Thoracic aorta (tissue), 2 donors: Measurements from ENCODE around the gene IGSF11. TPM values are rescaled to one million over a fixed set of nuclear protein-coding genes. Genes with fewer than 3 reads are reported as not detected.
"Not testable (repeated sequence)": the region's sequence is repeated elsewhere in the genome, so short reads cannot be mapped to it uniquely, and the experiment has no call there.

Experiments
- ATAC-seq: fragments of 150-250 bp; one replicate; pipeline ENCODE4 v1.8.0; 2017; ENCODE audit warnings: low read depth; ENCODE audit not compliant: insufficient number of reproducible peaks, low FRiP score
- DNase-seq: peaks from one replicate; pipeline ENCODE4 v3.0.0-alpha.2; 2020; ENCODE audit warnings: low spot score
- H3K27ac ChIP-seq, 2 donors: fragments of 200-600 bp; sonication (generic); 1 replicate in 1 of 2; 2 replicates in 1 of 2; pipeline ENCODE4 v1.5.1; 2016; ENCODE audit warnings: mild to moderate bottlenecking in 2 of 2, moderate library complexity in 2 of 2
- H3K27me3 ChIP-seq: fragments of 200-600 bp; sonication (generic); replicated peaks from 2 replicates; pipeline ENCODE4 v1.6.0; 2016; ENCODE audit warnings: mild to moderate bottlenecking; ENCODE audit not compliant: insufficient read depth
- H3K36me3 ChIP-seq: fragments of 200-600 bp; sonication (generic); one replicate; pipeline ENCODE4 v1.5.1; 2016
- H3K4me1 ChIP-seq, 2 donors: fragments of 200-600 bp; sonication (generic); 1 replicate in 1 of 2; 2 replicates in 1 of 2; pipeline versions ENCODE4 v1.5.1 to v1.6.0; 2016; ENCODE audit warnings: low read depth in 2 of 2, mild to moderate bottlenecking in 1 of 2; ENCODE audit not compliant: control insufficient read depth in 1 of 2
- H3K4me3 ChIP-seq: fragments of 200-600 bp; sonication (generic); 2 replicates; pipeline ENCODE4 v1.5.1; 2016; ENCODE audit warnings: mild to moderate bottlenecking
- H3K9me3 ChIP-seq: fragments of 200-600 bp; sonication (generic); 2 replicates; pipeline ENCODE4 v1.5.1; 2016
- CTCF ChIP-seq: fragments of 200-600 bp; sonication (generic); IDR thresholded peaks from one replicate; pipeline ENCODE4 v1.5.1; 2019; ENCODE audit warnings: antibody characterized with exemption
- total RNA-seq, 2 donors: library from RNA; depleted of rRNA; stranded (reverse); fragments of >200 nt; gene quantifications; one replicate each; pipeline versions ENCODE4 v1.1.0 to v1.2.3, GENCODE V29; 2016

The IGSF11 gene
- total RNA-seq, 2 donors from 2014 or later, result 0.71 TPM; not detected in 1

DNA sequence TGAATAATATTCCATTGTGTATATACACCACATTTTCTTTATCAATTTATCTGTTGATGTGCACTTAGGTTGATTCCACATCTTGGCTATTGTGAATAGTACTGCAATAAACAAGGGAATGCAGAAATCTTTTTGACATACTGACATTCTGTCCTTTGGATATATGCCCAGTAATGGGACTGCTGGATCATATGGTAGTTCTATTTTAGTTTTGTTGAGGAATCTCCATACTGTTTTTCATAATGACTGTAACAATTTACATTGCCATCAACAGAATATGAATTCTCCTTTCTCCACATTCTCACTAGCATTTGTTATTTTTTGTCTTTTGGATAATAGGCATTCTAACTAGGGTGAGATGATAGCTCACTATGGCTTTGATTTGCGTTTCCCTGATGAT is 174.7 kb downstream of the IGSF11 start:
- H3K4me1 ChIP-seq, result no peaks in the 10 kb centered on the region
- no peak for TF ChIP-seq CTCF
- peaks cover 5% of the 10 kb centered on the region for H3K9me3 ChIP-seq
- no peak overlapping the region for H3K27ac ChIP-seq
- H3K27me3 ChIP-seq, result no peaks in the 10 kb centered on the region
- no peak overlapping the region for H3K4me3 ChIP-seq
- no peaks in the 10 kb centered on the region for H3K36me3 ChIP-seq
- ATAC-seq (no peak), DNase-seq (no peak)

DNA sequence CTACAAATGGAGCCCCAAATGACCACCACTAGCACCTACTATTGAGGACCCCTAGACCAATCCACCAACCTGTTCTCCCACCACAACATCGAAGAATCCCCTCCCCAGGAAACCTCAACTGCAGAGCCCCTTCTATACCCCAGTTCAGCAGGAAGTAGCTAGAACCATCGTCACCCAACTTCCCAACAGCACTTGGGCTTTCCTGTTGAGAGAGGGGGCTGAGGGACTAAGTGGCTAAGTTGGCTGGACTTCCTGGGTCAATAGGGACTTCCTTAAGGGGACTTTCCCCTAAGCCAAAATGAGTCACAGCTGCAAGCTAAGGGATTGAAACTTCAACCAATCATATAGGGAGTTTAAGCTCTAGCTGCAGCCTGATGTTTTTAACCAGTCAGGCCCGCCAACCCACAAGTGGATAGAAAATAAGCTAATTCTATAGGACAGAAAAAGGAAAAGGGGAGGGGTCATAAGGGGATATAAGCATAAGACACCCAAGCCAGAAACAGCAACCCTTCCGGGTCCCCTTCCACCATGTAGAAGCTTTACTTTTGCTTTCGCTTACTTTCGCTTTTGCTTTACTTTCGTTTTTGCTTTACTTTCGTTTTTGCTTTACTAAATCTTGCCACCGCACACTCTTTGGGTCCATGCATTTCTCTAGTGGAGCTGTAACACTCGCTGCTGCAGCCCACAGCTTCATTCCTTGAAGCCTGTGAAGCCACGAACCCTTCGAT is 183.0 kb downstream of the IGSF11 start:
- not testable (repeated sequence) for H3K4me3 ChIP-seq, H3K4me1 ChIP-seq, H3K27me3 ChIP-seq, H3K9me3 ChIP-seq, ATAC-seq, H3K36me3 ChIP-seq, H3K27ac ChIP-seq, DNase-seq

GRCh38 chr3:118850687-118851086 is 184.0 kb downstream of the IGSF11 start:
- no peak for TF ChIP-seq CTCF
- H3K4me1 ChIP-seq, result no peaks in the 10 kb centered on the region
- no peak for DNase-seq
- H3K27me3 ChIP-seq, result no peaks in the 10 kb centered on the region
- H3K4me3 ChIP-seq, result no peak overlapping the region
- no peak overlapping the region for H3K27ac ChIP-seq
- ATAC-seq, result no peak
- no peaks in the 10 kb centered on the region for H3K9me3 ChIP-seq
- H3K36me3 ChIP-seq, result no peaks in the 10 kb centered on the region

Other genes starting within 250 kb of the IGSF11 start
- not detected for gene TEX55, start 111.3 kb upstream of the IGSF11 start, total RNA-seq
- 1 to 10 TPM in 1 of 2 donors, not detected in 1; 1.8 TPM for gene UPK1B, start 138.8 kb upstream of the IGSF11 start, total RNA-seq
- 10 to 100 TPM; 17.1 to 19.6 TPM for gene B4GALT4, start 206.0 kb upstream of the IGSF11 start, total RNA-seq